Retinal pigment epithelial cell (primary cell): ENCODE measurements around the gene ULBP1.
"Not testable (repeated sequence)": the region's sequence is repeated elsewhere in the genome, so short reads cannot be mapped to it uniquely, and the experiment has no call there.

Source experiments
- DNase-seq: peaks from one replicate; pipeline ENCODE4 v3.0.0-alpha.2; 2010; ENCODE audit warnings: low read depth
- H3K4me3 ChIP-seq: 2 replicates; pipeline ENCODE4 v1.5.1; 2011; ENCODE audit warnings: mild to moderate bottlenecking, low read length, control low read depth, moderate library complexity
- TF ChIP-seq, protein P1 (sequence below): conservative IDR thresholded peaks from 2 replicates; pipeline ENCODE4 v1.5.1; 2011; ENCODE audit warnings: low read depth, low read length, control low read depth, inconsistent platforms

The ULBP1 gene

DNA sequence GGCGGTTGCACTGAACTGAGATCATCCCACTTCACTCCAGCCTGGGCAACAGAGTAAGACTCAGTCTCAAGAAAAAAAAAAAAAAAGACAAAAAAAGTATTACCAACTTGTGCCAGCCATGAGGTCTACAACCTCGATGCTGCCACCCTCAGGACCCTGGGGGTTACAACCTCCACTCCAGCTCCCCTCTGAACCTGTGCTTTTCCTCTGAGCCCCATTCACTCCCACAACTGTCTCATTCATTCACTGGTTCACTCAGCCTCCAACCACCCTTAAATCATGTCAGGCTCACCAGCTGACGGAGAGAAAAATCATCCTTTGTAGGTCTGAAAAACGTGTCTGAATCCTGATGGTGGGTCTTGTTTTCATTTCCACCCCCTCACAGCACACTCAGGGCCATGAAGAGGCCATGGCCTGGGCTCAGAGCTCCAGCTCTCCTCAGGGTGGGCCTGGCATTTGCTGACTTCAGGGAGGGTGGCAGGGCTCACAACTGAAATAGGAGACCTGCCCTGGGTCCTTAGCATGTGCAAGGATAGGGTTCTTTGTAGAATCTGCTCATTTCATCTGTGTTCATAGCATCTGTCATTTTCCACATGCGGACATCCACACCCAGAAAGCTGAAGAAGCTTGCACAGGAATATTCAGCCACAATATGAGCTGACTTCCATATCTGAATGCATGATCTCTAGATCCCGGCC lies 1.9 kb upstream of the ULBP1 start:
- DNase-seq, result no peak
- TF ChIP-seq, protein P1, sequence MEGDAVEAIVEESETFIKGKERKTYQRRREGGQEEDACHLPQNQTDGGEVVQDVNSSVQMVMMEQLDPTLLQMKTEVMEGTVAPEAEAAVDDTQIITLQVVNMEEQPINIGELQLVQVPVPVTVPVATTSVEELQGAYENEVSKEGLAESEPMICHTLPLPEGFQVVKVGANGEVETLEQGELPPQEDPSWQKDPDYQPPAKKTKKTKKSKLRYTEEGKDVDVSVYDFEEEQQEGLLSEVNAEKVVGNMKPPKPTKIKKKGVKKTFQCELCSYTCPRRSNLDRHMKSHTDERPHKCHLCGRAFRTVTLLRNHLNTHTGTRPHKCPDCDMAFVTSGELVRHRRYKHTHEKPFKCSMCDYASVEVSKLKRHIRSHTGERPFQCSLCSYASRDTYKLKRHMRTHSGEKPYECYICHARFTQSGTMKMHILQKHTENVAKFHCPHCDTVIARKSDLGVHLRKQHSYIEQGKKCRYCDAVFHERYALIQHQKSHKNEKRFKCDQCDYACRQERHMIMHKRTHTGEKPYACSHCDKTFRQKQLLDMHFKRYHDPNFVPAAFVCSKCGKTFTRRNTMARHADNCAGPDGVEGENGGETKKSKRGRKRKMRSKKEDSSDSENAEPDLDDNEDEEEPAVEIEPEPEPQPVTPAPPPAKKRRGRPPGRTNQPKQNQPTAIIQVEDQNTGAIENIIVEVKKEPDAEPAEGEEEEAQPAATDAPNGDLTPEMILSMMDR, result peak; percentile 48

DNA sequence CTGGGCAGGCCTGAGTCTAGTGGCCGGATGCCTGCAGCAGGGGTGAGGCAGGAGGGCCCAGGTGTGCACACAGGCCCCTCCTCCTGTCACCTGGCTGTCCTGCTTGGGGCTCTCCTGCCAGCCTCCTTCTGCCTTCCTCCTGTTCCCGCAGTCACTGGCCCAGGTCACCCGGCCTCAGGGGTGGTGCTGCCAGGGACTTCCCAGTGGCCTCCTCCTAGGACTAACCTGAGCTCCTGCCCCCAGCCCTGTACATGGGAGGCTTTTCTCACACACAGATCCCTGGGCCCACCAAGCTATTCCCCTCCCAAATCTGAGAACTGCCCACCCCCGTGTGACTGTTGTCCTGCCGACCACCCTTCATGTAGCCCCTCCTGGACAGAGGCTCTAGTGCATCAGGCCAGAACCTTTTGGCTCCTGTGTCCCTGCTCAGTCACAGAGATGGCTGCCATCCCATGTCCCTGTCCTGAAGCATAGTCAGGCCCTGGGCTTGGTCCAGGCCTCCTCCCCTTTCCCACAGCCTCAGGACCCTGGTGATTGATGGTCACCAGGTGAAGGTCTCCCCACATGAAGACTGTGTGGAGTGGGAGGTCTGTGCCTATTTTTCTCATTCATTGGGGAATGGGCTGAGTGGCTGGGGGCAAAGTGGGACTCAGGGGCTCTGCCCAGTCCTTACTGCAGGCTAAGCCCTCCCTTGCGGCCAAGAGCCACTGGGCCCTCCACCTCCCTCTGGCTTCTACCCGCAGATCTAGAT lies 1.1 kb upstream of the ULBP1 start:
- no peak overlapping the region for H3K4me3 ChIP-seq
- no peak for DNase-seq
- TF ChIP-seq, protein P1, result no peak

More for the DNA sequence above, 1.9 kb upstream of the ULBP1 start:
- no peak overlapping the region for H3K4me3 ChIP-seq

DNA sequence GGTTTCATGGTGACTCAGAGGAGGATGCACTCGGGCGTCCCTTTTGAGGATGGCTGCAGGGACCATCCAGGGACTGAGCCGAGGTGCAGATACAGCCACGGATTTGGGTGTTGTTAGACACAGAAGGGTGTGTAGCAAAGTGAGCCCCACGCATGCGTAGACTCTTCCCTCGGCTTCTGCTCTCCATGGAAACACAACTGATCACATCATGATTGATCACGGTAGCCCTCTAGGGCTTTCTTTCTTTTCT lies 606 bp upstream of the ULBP1 start:
- TF ChIP-seq, protein P1, result no peak
- peak overlapping the region; percentile 49 for H3K4me3 ChIP-seq
- no peak for DNase-seq

DNA sequence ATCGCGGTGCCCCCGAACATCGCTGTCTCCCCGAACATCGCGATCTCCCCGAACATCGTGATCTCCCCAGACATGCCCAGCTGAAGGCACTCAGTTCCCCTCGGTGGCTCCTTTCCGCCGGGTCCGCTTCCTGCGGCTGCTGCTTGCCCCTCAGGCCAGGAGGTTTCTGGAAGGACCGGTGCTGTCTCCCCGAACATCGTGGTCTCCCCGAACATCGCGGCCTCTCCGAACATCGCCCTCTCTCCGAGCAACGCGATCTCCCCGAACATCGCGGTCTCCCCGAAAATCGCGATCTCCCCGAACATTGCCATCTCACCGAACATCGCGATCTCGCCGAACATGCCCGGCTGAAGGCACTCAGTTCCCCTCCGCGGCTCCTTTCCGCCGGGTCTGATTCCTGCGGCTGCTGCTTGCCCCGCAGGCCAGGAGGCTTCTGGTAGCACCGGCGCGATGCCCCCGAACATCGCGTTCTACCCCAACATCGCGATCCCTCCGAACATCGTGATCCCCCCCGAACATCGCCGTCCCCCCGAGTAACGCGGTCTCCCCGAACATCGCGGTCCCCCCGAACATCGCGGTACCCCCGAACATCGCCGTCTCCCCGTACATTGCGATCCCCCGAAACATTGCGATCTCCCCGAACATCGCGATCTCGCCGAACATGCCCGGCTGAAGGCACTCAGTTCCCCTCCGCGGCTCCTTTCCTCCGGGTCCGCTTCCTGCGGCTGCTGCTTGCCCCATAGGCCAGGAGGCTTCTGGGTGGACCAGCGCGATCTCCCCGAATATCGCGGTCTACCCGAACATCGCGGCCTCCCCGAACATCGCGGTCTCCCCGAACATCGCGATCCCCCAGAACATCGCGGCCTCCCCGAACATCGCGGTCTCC lies 808 bp downstream of the ULBP1 start:
- TF ChIP-seq, protein P1, result no peak
- no peak for DNase-seq
- H3K4me3 ChIP-seq, result peak overlapping the region; percentile 49

DNA sequence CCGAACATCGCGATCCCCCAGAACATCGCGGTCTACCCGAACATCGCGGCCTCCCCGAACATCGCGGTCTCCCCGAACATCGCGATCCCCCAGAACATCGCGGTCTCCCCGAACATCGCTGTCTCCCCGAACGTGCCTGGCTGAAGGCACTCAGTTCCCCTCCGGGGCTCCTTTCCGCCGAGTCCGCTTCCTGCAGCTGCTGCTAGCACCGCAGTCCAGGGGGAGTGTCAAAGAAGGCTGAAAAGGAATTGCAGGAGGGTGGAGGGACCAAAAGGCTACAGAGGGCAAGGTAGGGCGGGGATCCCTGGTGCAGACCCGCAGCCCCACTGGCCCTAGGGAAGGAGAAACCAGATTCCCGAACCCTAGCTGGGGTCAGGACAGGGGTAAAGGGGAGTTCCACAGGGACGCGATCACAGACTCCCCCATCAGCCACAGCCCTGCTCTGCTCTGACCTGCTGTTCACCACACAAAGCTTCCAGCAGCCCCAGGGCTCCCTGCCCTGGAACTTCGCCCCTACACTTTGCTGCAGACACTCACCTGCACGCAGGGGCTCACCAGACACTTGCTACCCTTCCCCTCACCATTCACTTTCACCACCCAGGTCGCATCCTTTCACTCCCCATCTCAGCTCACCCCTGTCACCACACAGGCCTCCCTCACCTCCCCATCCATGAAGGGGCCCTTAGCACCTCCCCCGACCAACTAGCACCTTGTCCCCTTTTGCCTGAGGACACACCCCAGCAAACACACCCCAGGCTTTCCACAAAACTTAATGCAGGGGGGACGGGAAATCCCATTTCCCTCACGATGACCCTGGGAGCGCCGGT lies 1.7 kb downstream of the ULBP1 start:
- H3K4me3 ChIP-seq, result peak overlapping the region; percentile 49
- no peak for DNase-seq
- TF ChIP-seq, protein P1, result no peak

DNA sequence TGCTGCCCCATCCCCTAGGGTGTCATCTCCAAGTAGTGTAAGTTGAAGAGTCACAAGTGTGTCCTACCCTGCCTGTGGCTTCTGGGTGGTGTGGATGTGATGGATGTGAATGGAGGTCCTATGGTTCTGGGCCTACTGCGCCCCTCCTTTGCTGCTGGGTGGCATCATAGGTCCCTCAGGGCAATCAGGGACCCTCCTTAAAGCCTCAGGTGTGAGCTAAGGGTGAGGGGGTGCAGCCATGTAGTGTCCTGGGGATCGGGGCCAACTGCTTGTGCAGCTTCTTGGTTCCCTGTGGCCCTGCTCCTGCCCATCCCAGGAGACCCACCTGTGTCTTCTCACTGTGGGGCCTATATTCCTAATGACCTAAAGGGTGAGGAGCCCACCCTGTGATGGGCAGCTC lies 2.6 kb downstream of the ULBP1 start:
- not testable (repeated sequence) for H3K4me3 ChIP-seq, DNase-seq

DNA sequence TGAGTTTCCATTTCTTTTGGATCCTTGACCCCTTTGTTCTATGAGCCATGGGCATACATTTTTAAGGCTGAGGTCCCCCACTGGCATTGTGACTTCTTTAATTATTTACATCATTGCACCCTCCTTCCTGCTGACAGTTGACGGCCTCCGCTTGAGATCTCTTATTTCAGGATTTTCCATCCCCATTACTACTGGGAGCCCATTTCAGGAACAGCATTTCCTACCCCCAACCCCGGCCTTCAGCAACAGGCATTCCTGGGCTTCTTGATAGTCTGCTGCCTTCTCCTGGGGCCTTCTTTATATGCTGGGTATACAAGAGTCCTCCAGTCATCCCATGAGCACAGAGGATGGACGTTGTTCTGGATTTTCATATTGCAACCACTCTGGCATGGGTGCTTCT lies 3.8 kb downstream of the ULBP1 start:
- H3K4me3 ChIP-seq, result no peak overlapping the region
- TF ChIP-seq, protein P1, result no peak
- no peak for DNase-seq

DNA sequence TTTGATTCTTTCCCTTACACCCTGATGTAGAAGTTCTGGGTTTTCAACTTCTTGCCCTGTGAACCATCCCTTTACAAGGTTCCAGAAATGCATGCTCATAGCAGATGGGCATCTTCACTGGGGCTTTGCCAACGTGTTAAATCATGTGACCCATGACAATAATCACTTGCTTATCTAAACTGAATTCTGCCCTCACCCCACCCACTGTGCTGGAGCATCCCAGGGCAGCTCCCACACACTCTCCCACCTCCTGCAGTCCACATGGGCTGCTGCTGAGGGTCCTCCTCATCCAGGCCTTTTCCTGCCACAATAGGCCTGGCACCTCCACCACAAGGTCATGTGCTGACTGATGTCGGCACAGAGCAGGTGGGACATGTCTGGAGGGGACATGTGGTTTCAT lies 4.3 kb downstream of the ULBP1 start:
- H3K4me3 ChIP-seq, DNase-seq: not testable (repeated sequence)

DNA sequence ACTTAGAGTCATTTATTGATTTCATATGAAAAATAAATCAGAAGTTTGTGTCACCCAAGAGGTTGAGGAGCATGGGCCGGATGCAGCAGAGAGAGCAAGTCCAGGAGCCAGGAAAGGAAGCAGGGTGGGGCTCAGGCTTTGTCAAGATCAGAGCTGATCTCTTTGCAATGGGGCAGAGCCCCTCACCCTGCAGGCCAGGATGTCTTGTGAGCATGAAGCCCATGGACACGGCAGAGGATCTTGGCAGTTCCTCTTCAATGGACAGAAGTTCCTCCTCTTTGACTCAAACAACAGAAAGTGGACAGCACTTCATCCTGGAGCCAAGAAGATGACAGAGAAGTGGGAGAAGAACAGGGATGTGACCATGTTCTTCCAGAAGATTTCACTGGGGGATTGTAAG lies 5.2 kb downstream of the ULBP1 start:
- not testable (repeated sequence) for DNase-seq, H3K4me3 ChIP-seq
